GM12801 (cell line): ENCODE measurements around the gene DGCR6.

ENCODE experiments used
- CTCF ChIP-seq: IDR thresholded peaks from one replicate; pipeline ENCODE4 v1.5.1; 2011; ENCODE audit warnings: control low read depth; ENCODE audit not compliant: insufficient read length; ENCODE audit errors: extremely low read depth

Gene DGCR6

DNA sequence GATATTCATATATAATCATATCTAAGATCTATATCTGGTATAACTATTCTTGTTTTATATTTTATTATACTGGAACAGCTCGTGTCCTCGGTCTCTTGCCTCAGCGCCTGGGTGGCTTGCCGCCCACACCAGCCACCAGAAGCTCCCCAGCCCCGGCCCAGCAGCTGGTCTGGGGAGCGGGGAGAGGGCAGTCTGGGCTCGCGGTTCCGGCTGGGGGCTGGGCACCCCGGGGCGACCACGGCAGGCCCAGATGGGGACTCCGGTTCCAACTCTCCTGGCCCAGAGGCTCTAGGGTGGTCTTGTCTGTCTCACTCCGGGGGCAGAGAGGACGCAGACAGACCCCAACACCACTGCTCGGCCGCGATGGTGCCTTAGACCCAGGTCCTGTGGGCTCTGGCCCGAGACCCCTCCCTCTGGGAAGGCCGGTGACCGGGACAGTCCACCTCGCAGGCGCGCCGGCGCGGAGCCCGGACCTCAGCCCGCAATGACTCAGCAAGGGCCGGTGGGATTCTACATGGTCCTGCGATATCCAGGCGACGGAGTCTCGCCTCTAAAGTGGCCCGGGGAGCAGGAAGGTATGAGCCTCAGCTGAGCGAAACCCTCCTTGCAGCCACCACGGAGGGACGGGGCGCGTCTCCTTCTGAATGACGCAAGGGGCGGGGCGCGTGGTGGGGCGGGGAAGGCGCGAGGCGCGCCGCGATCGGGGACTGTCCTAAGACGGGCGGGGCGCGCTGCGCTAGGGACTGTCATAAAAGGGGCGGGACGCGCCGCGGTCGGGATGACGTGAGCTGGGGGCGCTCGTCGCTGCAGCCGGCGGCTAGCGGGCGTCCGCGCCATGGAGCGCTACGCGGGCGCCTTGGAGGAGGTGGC is at the start of gene DGCR6:
TSS of gene DGCR6 (plus strand) at position 781 of the 870 bp plus-strand sequence. CDS start at position 836, 55 bp downstream.
- no peak for TF ChIP-seq CTCF

DNA sequence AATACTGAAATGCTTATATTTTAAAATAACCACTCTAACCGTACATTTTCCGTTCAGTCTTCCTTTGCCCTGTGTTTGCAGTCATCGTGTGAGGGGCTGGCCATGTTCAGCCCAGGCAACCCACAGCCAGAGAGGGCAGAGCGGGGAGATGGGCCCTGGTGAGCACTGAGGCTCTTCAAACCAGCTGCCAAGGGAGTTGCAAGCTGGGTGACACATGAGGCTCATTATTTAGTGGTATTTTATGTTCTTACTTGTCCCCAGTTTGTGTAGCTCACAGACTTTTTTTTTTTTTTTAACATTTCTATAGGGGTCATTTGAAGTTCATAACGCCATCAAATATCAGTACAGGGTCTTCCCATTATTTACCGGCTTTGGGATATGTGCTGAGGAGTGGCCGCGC is 18.0 kb upstream of the DGCR6 start:
- no peak for TF ChIP-seq CTCF

DNA sequence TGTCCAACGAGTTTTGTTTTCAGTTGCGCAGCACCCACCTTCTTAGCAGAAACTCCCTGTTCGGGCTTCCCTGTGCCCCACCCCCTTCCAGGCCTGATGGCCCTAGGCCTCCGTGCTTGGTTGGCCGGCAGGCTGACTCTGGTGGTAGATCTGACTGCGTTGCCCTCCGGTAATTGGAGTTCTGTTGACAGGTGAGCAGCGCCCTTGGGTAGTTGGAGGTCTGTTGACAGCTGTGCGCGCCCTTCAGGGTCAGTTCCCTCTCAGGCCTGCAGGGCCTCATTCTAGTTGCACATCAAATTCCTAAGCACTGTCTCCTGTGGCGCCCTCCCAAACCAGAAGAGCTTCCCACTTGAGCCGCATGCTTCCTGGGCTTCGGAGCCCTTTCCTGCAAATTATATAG is 776 bp downstream of the DGCR6 start:
- TF ChIP-seq CTCF, result no peak

DNA sequence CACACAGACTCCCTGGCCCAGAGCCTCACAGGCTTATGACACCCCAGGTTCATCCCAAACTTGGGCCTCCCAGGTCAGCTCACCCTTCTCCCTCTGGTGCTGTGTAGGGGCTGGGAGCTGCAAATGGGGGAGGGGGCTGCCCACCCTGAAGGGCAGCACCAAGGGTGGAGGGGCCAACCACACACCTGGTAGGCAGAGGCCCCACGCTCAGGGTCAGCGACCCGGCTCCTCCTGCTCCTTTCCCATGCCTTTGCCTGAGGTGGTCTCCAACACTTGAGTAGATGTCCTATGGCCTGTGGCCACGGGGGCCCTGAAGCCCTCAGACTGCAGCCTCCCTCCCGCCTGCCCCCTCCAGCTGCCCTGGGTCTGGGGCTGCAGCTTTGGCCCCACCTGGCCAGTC is 3.4 kb downstream of the DGCR6 start:
- no peak for TF ChIP-seq CTCF

DNA sequence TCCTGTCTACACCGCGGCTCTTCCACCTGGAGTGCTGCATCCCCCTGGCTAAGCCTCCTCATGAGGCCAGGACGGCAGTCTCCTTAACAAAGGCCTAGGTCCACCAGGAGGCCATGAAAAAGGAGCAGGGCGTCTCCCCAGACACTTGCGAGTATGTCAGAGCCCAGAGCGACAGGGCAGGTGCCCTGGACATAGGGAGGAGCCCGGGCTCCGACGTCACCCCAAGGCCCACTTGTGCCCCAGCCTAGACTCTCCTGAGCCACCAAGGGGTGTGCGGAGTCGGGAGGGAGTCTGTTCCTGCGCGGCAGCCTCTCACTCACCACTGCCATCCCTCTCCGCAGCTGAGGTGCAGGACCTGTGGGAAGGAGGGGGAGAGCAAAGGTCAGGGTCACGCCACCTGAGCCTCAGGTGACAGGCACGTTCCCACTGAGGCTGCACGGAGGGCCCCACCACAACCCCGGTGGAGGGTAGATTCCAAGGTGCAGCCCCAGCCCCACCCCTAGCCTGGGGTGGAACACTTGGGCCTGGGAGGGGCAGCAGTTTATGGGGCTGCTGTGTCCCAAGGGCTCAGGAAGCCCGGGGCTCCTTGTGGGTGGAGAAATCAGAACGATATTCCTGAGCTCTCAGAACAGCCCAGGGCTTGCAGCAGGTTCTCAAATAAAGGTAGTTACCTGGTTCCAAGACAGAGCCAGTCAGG is 19.4 kb downstream of the DGCR6 start:
- TF ChIP-seq CTCF, result no peak

- TF ChIP-seq CTCF, result no peak
Observed at GRCh38 chr22:18927020-18927419, 20.9 kb downstream of the DGCR6 start.

DNA sequence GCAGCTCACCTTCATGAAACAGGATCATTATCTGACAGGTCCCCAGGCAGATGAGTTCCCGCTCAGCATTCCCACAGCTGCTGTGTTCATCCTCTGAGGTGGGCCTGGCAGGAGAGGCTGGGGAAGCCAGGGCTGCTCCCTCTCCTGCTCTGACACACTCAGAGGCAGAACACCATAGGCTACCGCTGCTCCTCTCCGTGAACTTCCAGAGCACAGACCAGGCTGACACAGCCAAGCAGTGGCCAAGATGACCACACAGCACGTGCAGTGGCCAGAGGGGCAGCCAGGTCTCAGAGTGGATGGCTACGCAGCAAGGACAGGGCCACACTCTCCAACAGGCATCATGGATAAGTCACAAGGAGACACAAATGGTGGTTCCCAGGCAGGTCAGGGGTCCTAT is 21.5 kb downstream of the DGCR6 start:
- no peak for TF ChIP-seq CTCF
